ENCODE measurements around the gene SH3PXD2A.
"Not testable (repeated sequence)": the region's sequence is repeated elsewhere in the genome, so short reads cannot be mapped to it uniquely, and the experiment has no call there.

Gene SH3PXD2A

GRCh38 chr10:103833731-103834365, 21.5 kb downstream of the SH3PXD2A start:
- DNase-seq: no peak

GRCh38 chr10:103832806-103833205, 22.6 kb downstream of the SH3PXD2A start:
- no peak for DNase-seq

- DNase-seq: no peak
Measured at GRCh38 chr10:103829838-103830465, 25.4 kb downstream of the SH3PXD2A start.

- no peak for DNase-seq
Measured at GRCh38 chr10:103829278-103829677, 26.1 kb downstream of the SH3PXD2A start.

- no peak for DNase-seq
Measured at GRCh38 chr10:103828587-103829197, 26.7 kb downstream of the SH3PXD2A start.

- DNase-seq: no peak
Measured at GRCh38 chr10:103828107-103828506, 27.3 kb downstream of the SH3PXD2A start.

- DNase-seq: no peak
Measured at GRCh38 chr10:103826885-103827284, 28.5 kb downstream of the SH3PXD2A start.

- DNase-seq: no peak
Measured at GRCh38 chr10:103824281-103824680, 31.1 kb downstream of the SH3PXD2A start.

- no peak for DNase-seq
Measured at GRCh38 chr10:103823706-103824272, 31.6 kb downstream of the SH3PXD2A start.

GRCh38 chr10:103822800-103823199, 32.6 kb downstream of the SH3PXD2A start:
- DNase-seq: no peak

- no peak for DNase-seq
Measured at GRCh38 chr10:103822107-103822716, 33.2 kb downstream of the SH3PXD2A start.

GRCh38 chr10:103820101-103821062, 35.0 kb downstream of the SH3PXD2A start:
- peak; percentile 26 for DNase-seq

GRCh38 chr10:103819493-103819892, 35.9 kb downstream of the SH3PXD2A start:
- no peak for DNase-seq

- no peak for DNase-seq
Measured at GRCh38 chr10:103818765-103819374, 36.5 kb downstream of the SH3PXD2A start.

GRCh38 chr10:103818105-103818504, 37.3 kb downstream of the SH3PXD2A start:
- DNase-seq: no peak

- peak; percentile 19 for DNase-seq
Measured at GRCh38 chr10:103816431-103816830, 38.9 kb downstream of the SH3PXD2A start.

- DNase-seq: peak; percentile 10
Measured at GRCh38 chr10:103814626-103815370, 40.6 kb downstream of the SH3PXD2A start.

GRCh38 chr10:103814105-103814504, 41.3 kb downstream of the SH3PXD2A start:
- no peak for DNase-seq

GRCh38 chr10:103813312-103813711, 42.1 kb downstream of the SH3PXD2A start:
- not testable (repeated sequence) for DNase-seq

- DNase-seq: no peak
Measured at GRCh38 chr10:103812432-103812831, 42.9 kb downstream of the SH3PXD2A start.

GRCh38 chr10:103812004-103812403, 43.4 kb downstream of the SH3PXD2A start:
- DNase-seq: no peak

Data from EL (cell line).